ENCODE measurements around the gene HEBP2.

HEBP2 gene

DNA sequence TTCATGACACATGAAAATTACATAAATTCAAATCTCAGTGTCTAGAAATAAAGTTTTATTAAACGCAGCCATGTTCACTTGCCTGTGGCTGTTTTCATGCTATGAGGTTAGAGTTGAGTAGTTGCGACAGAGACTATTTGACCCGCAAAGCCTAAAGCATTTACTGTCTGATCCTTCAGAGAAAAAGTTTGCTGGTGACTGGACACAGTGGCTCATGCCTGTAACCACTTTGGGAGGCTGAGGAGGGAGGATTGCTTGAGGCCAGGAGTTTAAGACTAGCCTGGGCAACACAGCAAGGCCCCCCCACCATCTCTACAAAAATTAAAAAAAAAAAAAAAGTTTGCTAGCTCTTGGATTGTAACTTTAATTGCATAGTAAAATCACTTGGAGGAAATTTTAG lies 17.1 kb upstream of the HEBP2 start:
- Histone ChIP-seq H2AFZ (ENCODE audit: low read depth, low read length) (no peak overlapping the region), H3K79me2 (ENCODE audit: insufficient read depth, low read length) (no peaks in the 10 kb centered on the region), H3K4me3 (ENCODE audit: low read depth in 1 of 2, low read length in 2 of 2) (no peak overlapping the region), H3K27me3 (ENCODE audit: insufficient read depth, low read length, poor library complexity) (peaks cover 18% of the 10 kb centered on the region), H3K9ac (ENCODE audit: low read depth, low read length) (no peak overlapping the region), H3K4me1 (ENCODE audit: insufficient read depth, low read length) (no peaks in the 10 kb centered on the region), H4K20me1 (ENCODE audit: insufficient read depth, low read length) (no peaks in the 10 kb centered on the region), H3K36me3 (ENCODE audit: insufficient read depth, low read length) (no peaks in the 10 kb centered on the region), H3K9me3 (ENCODE audit: insufficient read depth, low read length, severe bottlenecking) (no peaks in the 10 kb centered on the region), H3K27ac (ENCODE audit: low read length) (no peak overlapping the region), H3K4me2 (ENCODE audit: insufficient read depth, low read length) (no peak overlapping the region)
- no peak for TF ChIP-seq EZH2 (IDR thresholded peaks at IDR 0.05; ENCODE audit: borderline replicate concordance, low read depth, low read length, severe bottlenecking)
- TF ChIP-seq, protein P1, sequence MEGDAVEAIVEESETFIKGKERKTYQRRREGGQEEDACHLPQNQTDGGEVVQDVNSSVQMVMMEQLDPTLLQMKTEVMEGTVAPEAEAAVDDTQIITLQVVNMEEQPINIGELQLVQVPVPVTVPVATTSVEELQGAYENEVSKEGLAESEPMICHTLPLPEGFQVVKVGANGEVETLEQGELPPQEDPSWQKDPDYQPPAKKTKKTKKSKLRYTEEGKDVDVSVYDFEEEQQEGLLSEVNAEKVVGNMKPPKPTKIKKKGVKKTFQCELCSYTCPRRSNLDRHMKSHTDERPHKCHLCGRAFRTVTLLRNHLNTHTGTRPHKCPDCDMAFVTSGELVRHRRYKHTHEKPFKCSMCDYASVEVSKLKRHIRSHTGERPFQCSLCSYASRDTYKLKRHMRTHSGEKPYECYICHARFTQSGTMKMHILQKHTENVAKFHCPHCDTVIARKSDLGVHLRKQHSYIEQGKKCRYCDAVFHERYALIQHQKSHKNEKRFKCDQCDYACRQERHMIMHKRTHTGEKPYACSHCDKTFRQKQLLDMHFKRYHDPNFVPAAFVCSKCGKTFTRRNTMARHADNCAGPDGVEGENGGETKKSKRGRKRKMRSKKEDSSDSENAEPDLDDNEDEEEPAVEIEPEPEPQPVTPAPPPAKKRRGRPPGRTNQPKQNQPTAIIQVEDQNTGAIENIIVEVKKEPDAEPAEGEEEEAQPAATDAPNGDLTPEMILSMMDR (IDR thresholded peaks at IDR 0.05; ENCODE audit: borderline replicate concordance, extremely low read depth, low read length, poor library complexity, severe bottlenecking): no peak
- DNase-seq (no peak), ATAC-seq (ENCODE audit: insufficient read depth, low read depth) (no peak)

- H3K9ac ChIP-seq (ENCODE audit: low read depth, low read length): no peak overlapping the region
- no peaks in the 10 kb centered on the region for H3K9me3 ChIP-seq (ENCODE audit: insufficient read depth, low read length, severe bottlenecking)
- no peaks in the 10 kb centered on the region for H3K36me3 ChIP-seq (ENCODE audit: insufficient read depth, low read length)
- DNase-seq: no peak
- no peak overlapping the region for H3K4me2 ChIP-seq (ENCODE audit: insufficient read depth, low read length)
- no peaks in the 10 kb centered on the region for H3K79me2 ChIP-seq (ENCODE audit: insufficient read depth, low read length)
- no peak for ATAC-seq (ENCODE audit: insufficient read depth, low read depth)
- H3K4me1 ChIP-seq (ENCODE audit: insufficient read depth, low read length): no peaks in the 10 kb centered on the region
- no peak overlapping the region for H2AFZ ChIP-seq (ENCODE audit: low read depth, low read length)
- no peaks in the 10 kb centered on the region for H4K20me1 ChIP-seq (ENCODE audit: insufficient read depth, low read length)
- TF ChIP-seq, protein P1 (IDR thresholded peaks at IDR 0.05; ENCODE audit: borderline replicate concordance, extremely low read depth, low read length, poor library complexity, severe bottlenecking): no peak
- TF ChIP-seq EZH2 (IDR thresholded peaks at IDR 0.05; ENCODE audit: borderline replicate concordance, low read depth, low read length, severe bottlenecking): no peak
- H3K4me3 ChIP-seq (ENCODE audit: low read depth in 1 of 2, low read length in 2 of 2): no peak overlapping the region
- H3K27ac ChIP-seq (ENCODE audit: low read length): no peak overlapping the region
- peaks cover 18% of the 10 kb centered on the region for H3K27me3 ChIP-seq (ENCODE audit: insufficient read depth, low read length, poor library complexity)
These were observed 16.2 kb upstream of the HEBP2 start for GRCh38 chr6:138387577-138388368.

DNA sequence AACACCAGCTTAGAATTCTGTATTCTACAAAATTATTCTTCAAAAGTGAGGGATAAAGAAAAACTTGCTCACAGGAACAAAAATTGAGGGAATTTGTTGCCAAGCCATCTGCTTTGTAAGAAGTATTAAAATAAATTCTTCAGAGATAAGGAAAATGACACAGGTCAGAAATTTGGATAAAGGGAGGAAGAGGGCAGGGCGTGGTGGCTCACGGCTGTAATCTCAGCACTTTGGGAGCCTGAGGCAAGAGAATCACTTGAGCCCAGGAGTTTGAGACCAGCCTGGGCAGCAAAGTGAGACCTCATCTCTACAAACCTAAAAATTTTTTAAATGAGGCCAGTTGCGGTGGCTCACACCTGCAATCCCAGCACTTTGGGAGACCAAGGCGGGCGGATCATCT lies 14.5 kb upstream of the HEBP2 start:
- H3K27ac ChIP-seq (ENCODE audit: low read length): no peak overlapping the region
- no peak overlapping the region for H3K9ac ChIP-seq (ENCODE audit: low read depth, low read length)
- no peaks in the 10 kb centered on the region for H3K9me3 ChIP-seq (ENCODE audit: insufficient read depth, low read length, severe bottlenecking)
- H2AFZ ChIP-seq (ENCODE audit: low read depth, low read length): no peak overlapping the region
- TF ChIP-seq, protein P1 (IDR thresholded peaks at IDR 0.05; ENCODE audit: borderline replicate concordance, extremely low read depth, low read length, poor library complexity, severe bottlenecking): no peak
- no peak for TF ChIP-seq EZH2 (IDR thresholded peaks at IDR 0.05; ENCODE audit: borderline replicate concordance, low read depth, low read length, severe bottlenecking)
- H3K36me3 ChIP-seq (ENCODE audit: insufficient read depth, low read length): no peaks in the 10 kb centered on the region
- H4K20me1 ChIP-seq (ENCODE audit: insufficient read depth, low read length): no peaks in the 10 kb centered on the region
- no peak overlapping the region for H3K4me2 ChIP-seq (ENCODE audit: insufficient read depth, low read length)
- peaks cover 18% of the 10 kb centered on the region for H3K27me3 ChIP-seq (ENCODE audit: insufficient read depth, low read length, poor library complexity)
- H3K79me2 ChIP-seq (ENCODE audit: insufficient read depth, low read length): no peaks in the 10 kb centered on the region
- H3K4me3 ChIP-seq (ENCODE audit: low read depth in 1 of 2, low read length in 2 of 2): no peak overlapping the region
- DNase-seq (no peak), ATAC-seq (ENCODE audit: insufficient read depth, low read depth) (no peak)
- H3K4me1 ChIP-seq (ENCODE audit: insufficient read depth, low read length): no peaks in the 10 kb centered on the region

Measured in DND-41 (cell line).